Glomerular endothelial cell (primary cell): ENCODE measurements around the gene SLC2A1. TPM values are rescaled to one million over a fixed set of nuclear protein-coding genes. Genes with fewer than 3 reads are reported as not detected.

Experiments used
- DNase-seq: peaks from one replicate; pipeline ENCODE4 v3.0.0-alpha.2; 2011; ENCODE audit warnings: low read depth, low spot score; ENCODE audit errors: extremely low read depth
- total RNA-seq: library from RNA; depleted of rRNA; stranded (reverse); fragments of >200 nt; gene quantifications from 2 replicates; pipeline ENCODE4 v1.2.3, GENCODE V29; 2015

Gene SLC2A1
- total RNA-seq, 1 donor from 2014 or later, result 126 TPM

- DNase-seq, result no peak
Observed at GRCh38 chr1:42981255-42981805, 22.7 kb upstream of the SLC2A1 start.

GRCh38 chr1:42979896-42980800 lies 21.5 kb upstream of the SLC2A1 start:
- DNase-seq, result no peak

- no peak for DNase-seq
Observed at GRCh38 chr1:42979036-42979430, 20.4 kb upstream of the SLC2A1 start.

GRCh38 chr1:42978317-42979035 lies 19.8 kb upstream of the SLC2A1 start:
- DNase-seq, result no peak

- no peak for DNase-seq
Observed at GRCh38 chr1:42977653-42978052, 19.0 kb upstream of the SLC2A1 start.

- DNase-seq, result no peak
Observed at GRCh38 chr1:42975561-42976225, 17.0 kb upstream of the SLC2A1 start.

GRCh38 chr1:42974767-42975437 lies 16.2 kb upstream of the SLC2A1 start:
- no peak for DNase-seq

GRCh38 chr1:42973799-42974198 lies 15.1 kb upstream of the SLC2A1 start:
- no peak for DNase-seq

GRCh38 chr1:42973286-42973685 lies 14.6 kb upstream of the SLC2A1 start:
- DNase-seq, result no peak

GRCh38 chr1:42971841-42972291 lies 13.2 kb upstream of the SLC2A1 start:
- DNase-seq, result no peak

- no peak for DNase-seq
Observed at GRCh38 chr1:42970143-42970542, 11.5 kb upstream of the SLC2A1 start.

GRCh38 chr1:42968654-42969053 lies 10.0 kb upstream of the SLC2A1 start:
- no peak for DNase-seq

- DNase-seq, result no peak
Observed at GRCh38 chr1:42966688-42967612, 8.3 kb upstream of the SLC2A1 start.

GRCh38 chr1:42965378-42965777 lies 6.7 kb upstream of the SLC2A1 start:
- DNase-seq, result no peak

GRCh38 chr1:42964044-42964812 lies 5.6 kb upstream of the SLC2A1 start:
- no peak for DNase-seq

- no peak for DNase-seq
Observed at GRCh38 chr1:42963378-42964043, 4.8 kb upstream of the SLC2A1 start.

GRCh38 chr1:42962641-42963377 lies 4.1 kb upstream of the SLC2A1 start:
- DNase-seq, result no peak
